HG02798 (cell line): Measurements from ENCODE around the gene KCNIP4.

ENCODE experiments used
- ATAC-seq: cut with Tn5 transposase; IDR thresholded peaks from one replicate; pipeline ENCODE4 v1.9.1; 2021; ENCODE audit warnings: mild to moderate bottlenecking; ENCODE audit not compliant: unreplicated experiment, poor library complexity

The KCNIP4 gene

GRCh38 chr4:21901831-21902230, 46.7 kb downstream of the KCNIP4 start:
- ATAC-seq = no peak

- ATAC-seq = no peak
These were observed 47.3 kb downstream of the KCNIP4 start for GRCh38 chr4:21901281-21901680.

GRCh38 chr4:21900211-21900610, 48.4 kb downstream of the KCNIP4 start:
- ATAC-seq = no peak

GRCh38 chr4:21898101-21898500, 50.5 kb downstream of the KCNIP4 start:
- ATAC-seq = no peak

- no peak for ATAC-seq
These were observed 51.8 kb downstream of the KCNIP4 start for GRCh38 chr4:21896767-21897166.

- no peak for ATAC-seq
These were observed 55.4 kb downstream of the KCNIP4 start for GRCh38 chr4:21893136-21893535.

- no peak for ATAC-seq
These were observed 58.3 kb downstream of the KCNIP4 start for GRCh38 chr4:21890231-21890630.

- peak; percentile 46 for ATAC-seq
These were observed 60.2 kb downstream of the KCNIP4 start for GRCh38 chr4:21888195-21888976.

- ATAC-seq = no peak
These were observed 61.1 kb downstream of the KCNIP4 start for GRCh38 chr4:21887481-21887880.

- ATAC-seq = no peak
These were observed 62.8 kb downstream of the KCNIP4 start for GRCh38 chr4:21885770-21886169.

- no peak for ATAC-seq
These were observed 63.3 kb downstream of the KCNIP4 start for GRCh38 chr4:21885241-21885640.

GRCh38 chr4:21884615-21885014, 64.0 kb downstream of the KCNIP4 start:
- no peak for ATAC-seq

- no peak for ATAC-seq
These were observed 66.3 kb downstream of the KCNIP4 start for GRCh38 chr4:21882051-21882839.

- ATAC-seq = no peak
These were observed 69.4 kb downstream of the KCNIP4 start for GRCh38 chr4:21879187-21879586.

GRCh38 chr4:21876711-21877110, 71.9 kb downstream of the KCNIP4 start:
- no peak for ATAC-seq

- ATAC-seq = no peak
These were observed 75.4 kb downstream of the KCNIP4 start for GRCh38 chr4:21873145-21873544.

- ATAC-seq = no peak
These were observed 76.5 kb downstream of the KCNIP4 start for GRCh38 chr4:21872101-21872500.

GRCh38 chr4:21869978-21870745, 78.4 kb downstream of the KCNIP4 start:
- ATAC-seq = no peak

GRCh38 chr4:21864686-21865085, 83.9 kb downstream of the KCNIP4 start:
- ATAC-seq = no peak

GRCh38 chr4:21862917-21863316, 85.7 kb downstream of the KCNIP4 start:
- no peak for ATAC-seq

- no peak for ATAC-seq
These were observed 89.6 kb downstream of the KCNIP4 start for GRCh38 chr4:21858971-21859370.
